HCT116 (cell line): ENCODE results near the gene ZNF84. TPM values are rescaled to one million over a fixed set of nuclear protein-coding genes. Genes with fewer than 3 reads are reported as not detected.

Source experiments
- ATAC-seq: fragments of 200-7000 bp; cut with Tn5 transposase; 2 replicates; pipeline ENCODE4 v1.9.1; 2020; ENCODE audit warnings: mild to moderate bottlenecking, moderate library complexity
- BruUV-seq: library from RNA; stranded (reverse); fragments of 400-500 nt; replicated peaks from 2 replicates; lab custom pipeline; 2021; lab: Mats Ljungman, UMichigan
- CTCF ChIA-PET: fragments of 300-600 bp; sonication (Branson Sonifier 250); formaldehyde crosslinking; loops from one replicate; lab custom pipeline; 2021; ENCODE audit warnings: antibody characterized with exemption; lab: Charles Lee
- POLR2A ChIA-PET: fragments of 300-600, 350-600 bp; sonication (Branson Sonifier 250); formaldehyde crosslinking; loops from one replicate; lab custom pipeline; 2021; ENCODE audit warnings: antibody characterized with exemption; lab: Charles Lee
- RAD21 ChIA-PET, 2 experiments: fragments of 300-600 bp; sonication (Branson Sonifier 250); formaldehyde crosslinking; loops; one replicate each; lab custom pipeline; 2023; ENCODE audit warnings: low total read pairs in 2 of 2; ENCODE audit not compliant: uncharacterized antibody in 2 of 2, unreplicated experiment in 2 of 2, low non-redundant PET in 1 of 2; lab: Charles Lee
- DNase-seq: peaks from one replicate; pipeline ENCODE4 v3.0.0-alpha.2; 2010; ENCODE audit warnings: low read depth, low spot score
- H2AFZ ChIP-seq: fragments of 200-600 bp; shearing (Covaris generic), sonication (generic); 2 replicates; pipeline ENCODE4 v1.6.1; 2017; ENCODE audit warnings: low read depth, mixed run types, mixed read lengths, antibody characterized with exemption, low read length; ENCODE audit not compliant: poor library complexity, severe bottlenecking
- H3K27ac ChIP-seq: 2 replicates; pipeline ENCODE4 v1.5.1; 2012; ENCODE audit warnings: low read depth, low read length
- H3K27me3 ChIP-seq: fragments of 200-600 bp; sonication (generic); 2 replicates; pipeline ENCODE4 v1.6.1; 2016; ENCODE audit warnings: mixed run types, low read length, mixed read lengths; ENCODE audit not compliant: insufficient read depth
- H3K36me3 ChIP-seq, 2 experiments: fragments of 200-500 bp in 1 of 2; fragments of 200-600 bp in 1 of 2; sonication (Bioruptor generic) in 1 of 2; sonication (generic) in 1 of 2; 2 replicates each; pipeline versions ENCODE4 v1.5.1 to v1.6.1; 2014 to 2016; ENCODE audit warnings: low read length in 2 of 2, inconsistent platforms in 1 of 2, mixed read lengths in 1 of 2, mixed run types in 1 of 2; ENCODE audit not compliant: insufficient read depth in 2 of 2, control insufficient read depth in 1 of 2
- H3K4me1 ChIP-seq, 2 experiments: fragments of 200-600 bp in 1 of 2; sonication (generic) in 1 of 2; 2 replicates each; pipeline versions ENCODE4 v1.5.1 to v1.6.1; 2012 to 2017; ENCODE audit warnings: low read length in 2 of 2, inconsistent platforms in 1 of 2, mild to moderate bottlenecking in 1 of 2, mixed read lengths in 1 of 2, mixed run types in 1 of 2, moderate library complexity in 1 of 2; ENCODE audit not compliant: insufficient read depth in 2 of 2, control insufficient read depth in 1 of 2
- H3K4me2 ChIP-seq: fragments of 200-600 bp; sonication (generic); 2 replicates; pipeline ENCODE4 v1.6.1; 2017; ENCODE audit warnings: mixed run types, low read length, mixed read lengths
- H3K4me3 ChIP-seq, 2 experiments: fragments of 200-600 bp in 1 of 2; sonication (generic) in 1 of 2; replicated peaks in 1 of 2; 2 replicates each; pipeline ENCODE4 v1.5.1; 2011 to 2016; ENCODE audit warnings: low read length in 2 of 2, control low read depth in 1 of 2, low read depth in 1 of 2, mild to moderate bottlenecking in 1 of 2, mixed read lengths in 1 of 2, mixed run types in 1 of 2
- H3K79me2 ChIP-seq: fragments of 200-600 bp; sonication (generic); 2 replicates; pipeline ENCODE4 v1.6.1; 2017; ENCODE audit warnings: mild to moderate bottlenecking, mixed run types, low read length, moderate library complexity, mixed read lengths; ENCODE audit not compliant: insufficient read depth
- H3K9ac ChIP-seq: fragments of 200-600 bp; sonication (generic); 2 replicates; pipeline ENCODE4 v1.6.1; 2016; ENCODE audit warnings: low read length, mixed read lengths
- H3K9me2 ChIP-seq: fragments of 200-600 bp; sonication (generic), shearing (Covaris generic); 2 replicates; pipeline ENCODE4 v1.6.1; 2017; ENCODE audit warnings: mixed run types, mild to moderate bottlenecking, moderate library complexity; ENCODE audit not compliant: insufficient read depth
- H3K9me3 ChIP-seq, 2 experiments: fragments of 200-500 bp in 1 of 2; fragments of 200-600 bp in 1 of 2; sonication (Bioruptor generic) in 1 of 2; sonication (generic) in 1 of 2; 2 replicates each; pipeline ENCODE4 v1.6.1; 2014 to 2017; ENCODE audit warnings: low read length in 2 of 2, mixed read lengths in 2 of 2, inconsistent platforms in 1 of 2, low read depth in 1 of 2, mild to moderate bottlenecking in 1 of 2, mixed run types in 1 of 2, moderate library complexity in 1 of 2; ENCODE audit not compliant: control insufficient read depth in 1 of 2, insufficient read depth in 1 of 2
- H4K20me1 ChIP-seq: fragments of 200-600 bp; sonication (generic), shearing (Covaris generic); 2 replicates; pipeline ENCODE4 v1.6.1; 2017; ENCODE audit warnings: mixed run types, mild to moderate bottlenecking, moderate library complexity; ENCODE audit not compliant: insufficient read depth
- CBX3 ChIP-seq: IDR thresholded peaks from 2 replicates; pipeline ENCODE4 v1.6.1; 2012; ENCODE audit warnings: low read depth
- CEBPB ChIP-seq: IDR thresholded peaks from 2 replicates; pipeline ENCODE4 v1.6.1; 2012; ENCODE audit warnings: low read depth
- CTCF ChIP-seq, 3 experiments: fragments of 200-600 bp in 1 of 3; sonication (generic) in 1 of 3; IDR thresholded peaks in 2 of 3; conservative IDR thresholded peaks in 1 of 3; 2 replicates each; pipeline ENCODE4 v1.5.1; 2012 to 2017; ENCODE audit warnings: low read depth in 2 of 3, low read length in 2 of 3, antibody characterized with exemption in 1 of 3, borderline replicate concordance in 1 of 3, control low read depth in 1 of 3, mild to moderate bottlenecking in 1 of 3, mixed read lengths in 1 of 3, mixed run types in 1 of 3, moderate library complexity in 1 of 3; ENCODE audit not compliant: insufficient read depth in 1 of 3
- ELF1 ChIP-seq: IDR thresholded peaks from 2 replicates; pipeline ENCODE4 v1.6.1; 2012; ENCODE audit warnings: low read depth, borderline replicate concordance
- EZH2 ChIP-seq: fragments of 200-600 bp; sonication (generic); IDR thresholded peaks from 2 replicates; pipeline ENCODE4 v1.6.1; 2017; ENCODE audit warnings: antibody characterized with exemption, mixed run types
- EZH2phosphoT487 ChIP-seq: fragments of 200-600 bp; IDR thresholded peaks from 2 replicates; pipeline ENCODE4 v1.6.1; 2018; ENCODE audit warnings: antibody characterized with exemption, borderline replicate concordance
- POLR2AphosphoS5 ChIP-seq: IDR thresholded peaks from 2 replicates; pipeline ENCODE4 v1.6.1; 2011; ENCODE audit warnings: mild to moderate bottlenecking, low read depth, low read length, moderate library complexity
- RAD21 ChIP-seq: IDR thresholded peaks from 2 replicates; pipeline ENCODE4 v1.6.1; 2012; ENCODE audit warnings: low read depth, mild to moderate bottlenecking
- REST ChIP-seq: IDR thresholded peaks from 2 replicates; pipeline ENCODE4 v1.6.1; 2012; ENCODE audit warnings: low read depth
- SIN3A ChIP-seq: IDR thresholded peaks from 2 replicates; pipeline ENCODE4 v1.6.1; 2012; ENCODE audit warnings: low read depth
- SP1 ChIP-seq: IDR thresholded peaks from 2 replicates; pipeline ENCODE4 v1.6.1; 2012; ENCODE audit warnings: low read depth
- SRF ChIP-seq: IDR thresholded peaks from 2 replicates; pipeline ENCODE4 v1.6.1; 2012; ENCODE audit warnings: low read depth
- YY1 ChIP-seq: IDR thresholded peaks from 2 replicates; pipeline ENCODE4 v1.6.1; 2011; ENCODE audit warnings: low read length, low read depth, moderate library complexity, mild to moderate bottlenecking; ENCODE audit not compliant: insufficient replicate concordance; ENCODE audit errors: extremely low read depth
- ZFX ChIP-seq: fragments of 450-650 bp; IDR thresholded peaks from 2 replicates; pipeline ENCODE4 v1.6.1; 2017
- ZNF274 ChIP-seq: fragments of 200-500 bp; sonication (Bioruptor generic); IDR thresholded peaks from 2 replicates; pipeline ENCODE4 v1.6.1; 2014; ENCODE audit warnings: mild to moderate bottlenecking, low read depth, low read length, inconsistent platforms
- intact Hi-C: fragments of 100-400 bp; cut with micrococcal nuclease; formaldehyde crosslinking; loops from 2 replicates; pipeline ENCODE4 v1.10.0; 2022
- total RNA-seq: library from RNA; stranded (reverse); gene quantifications from one replicate; pipeline ENCODE4 v1.2.1, GENCODE V29; 2021; ENCODE audit not compliant: unreplicated experiment
- TF ChIP-seq, protein P1 (sequence below): IDR thresholded peaks from 2 replicates; pipeline ENCODE4 v1.6.1; 2012
- TF ChIP-seq, protein P2 (sequence below): IDR thresholded peaks from 2 replicates; pipeline ENCODE4 v1.6.1; 2011; ENCODE audit warnings: mild to moderate bottlenecking, low read length, moderate library complexity; ENCODE audit not compliant: insufficient replicate concordance; ENCODE audit errors: extremely low read depth

ZNF84 gene
- total RNA-seq, 1 experiment from 2014 or later: 9.8 TPM

DNA sequence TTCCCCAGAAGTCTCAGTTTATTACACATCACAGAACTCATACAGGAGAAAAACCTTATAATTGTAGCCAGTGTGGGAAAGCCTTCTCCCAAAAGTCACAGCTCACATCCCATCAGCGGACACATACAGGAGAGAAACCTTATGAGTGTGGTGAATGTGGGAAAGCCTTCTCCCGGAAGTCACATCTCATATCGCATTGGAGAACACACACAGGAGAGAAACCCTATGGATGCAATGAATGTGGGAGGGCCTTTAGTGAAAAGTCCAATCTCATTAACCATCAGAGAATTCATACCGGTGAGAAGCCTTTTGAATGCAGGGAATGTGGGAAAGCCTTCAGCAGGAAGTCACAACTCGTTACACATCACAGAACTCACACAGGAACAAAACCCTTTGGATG is 20.1 kb downstream of the ZNF84 start:
- ATAC-seq: no peak
- no TSS peak for BruUV-seq
- H2AFZ ChIP-seq: no peak overlapping the region
- DNase-seq: no peak
- no peak overlapping the region for H3K4me2 ChIP-seq
- H4K20me1 ChIP-seq: no peaks in the 10 kb centered on the region
- no peak overlapping the region for H3K9ac ChIP-seq
- TF ChIP-seq EZH2phosphoT487: no peak
- TF ChIP-seq SIN3A: no peak
- no peak for TF ChIP-seq POLR2AphosphoS5
- TF ChIP-seq ZFX: no peak
- no peak for TF ChIP-seq CEBPB
- no peak for TF ChIP-seq CBX3
- no peak for TF ChIP-seq ZNF274
- TF ChIP-seq, protein P1, sequence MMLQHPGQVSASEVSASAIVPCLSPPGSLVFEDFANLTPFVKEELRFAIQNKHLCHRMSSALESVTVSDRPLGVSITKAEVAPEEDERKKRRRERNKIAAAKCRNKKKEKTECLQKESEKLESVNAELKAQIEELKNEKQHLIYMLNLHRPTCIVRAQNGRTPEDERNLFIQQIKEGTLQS: no peak
- no peak for TF ChIP-seq RAD21
- TF ChIP-seq SP1: no peak
- TF ChIP-seq YY1: no peak
- TF ChIP-seq SRF: no peak
- TF ChIP-seq ELF1: no peak
- TF ChIP-seq REST: no peak
- no peak for TF ChIP-seq CTCF (IDR thresholded peaks at IDR 0.05 in 2 of 3, conservative IDR thresholded peaks at IDR 0.05 in 1 of 3; ENCODE audit: borderline replicate concordance in 1 of 3, insufficient read depth in 1 of 3, low read depth in 2 of 3, low read length in 2 of 3)
- TF ChIP-seq EZH2: no peak
- TF ChIP-seq, protein P2, sequence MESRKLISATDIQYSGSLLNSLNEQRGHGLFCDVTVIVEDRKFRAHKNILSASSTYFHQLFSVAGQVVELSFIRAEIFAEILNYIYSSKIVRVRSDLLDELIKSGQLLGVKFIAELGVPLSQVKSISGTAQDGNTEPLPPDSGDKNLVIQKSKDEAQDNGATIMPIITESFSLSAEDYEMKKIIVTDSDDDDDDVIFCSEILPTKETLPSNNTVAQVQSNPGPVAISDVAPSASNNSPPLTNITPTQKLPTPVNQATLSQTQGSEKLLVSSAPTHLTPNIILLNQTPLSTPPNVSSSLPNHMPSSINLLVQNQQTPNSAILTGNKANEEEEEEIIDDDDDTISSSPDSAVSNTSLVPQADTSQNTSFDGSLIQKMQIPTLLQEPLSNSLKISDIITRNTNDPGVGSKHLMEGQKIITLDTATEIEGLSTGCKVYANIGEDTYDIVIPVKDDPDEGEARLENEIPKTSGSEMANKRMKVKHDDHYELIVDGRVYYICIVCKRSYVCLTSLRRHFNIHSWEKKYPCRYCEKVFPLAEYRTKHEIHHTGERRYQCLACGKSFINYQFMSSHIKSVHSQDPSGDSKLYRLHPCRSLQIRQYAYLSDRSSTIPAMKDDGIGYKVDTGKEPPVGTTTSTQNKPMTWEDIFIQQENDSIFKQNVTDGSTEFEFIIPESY: no peak
- no peaks in the 10 kb centered on the region for H3K27me3 ChIP-seq
- POLR2A ChIA-PET: no interaction called here
- H3K79me2 ChIP-seq: no peaks in the 10 kb centered on the region
- H3K9me3 ChIP-seq: peaks cover 56 to 75% of the 10 kb centered on the region in 2 experiments
- no peak overlapping the region for H3K4me3 ChIP-seq
- H3K36me3 ChIP-seq: peaks cover 0 to 21% of the 10 kb centered on the region in 2 experiments; a peak in 3 of 4 replicates
- CTCF ChIA-PET: no interaction called here
- intact Hi-C loops: no loop called here
- RAD21 ChIA-PET: no interaction called here
- no peak overlapping the region for H3K27ac ChIP-seq
- no peaks in the 10 kb centered on the region for H3K9me2 ChIP-seq
- no peaks in the 10 kb centered on the region for H3K4me1 ChIP-seq
